Measurements from ENCODE around the gene DDIT3.
A peak's percentile ranks its signal among the peaks of the same experiment; 100 is the strongest.

The DDIT3 gene

DNA sequence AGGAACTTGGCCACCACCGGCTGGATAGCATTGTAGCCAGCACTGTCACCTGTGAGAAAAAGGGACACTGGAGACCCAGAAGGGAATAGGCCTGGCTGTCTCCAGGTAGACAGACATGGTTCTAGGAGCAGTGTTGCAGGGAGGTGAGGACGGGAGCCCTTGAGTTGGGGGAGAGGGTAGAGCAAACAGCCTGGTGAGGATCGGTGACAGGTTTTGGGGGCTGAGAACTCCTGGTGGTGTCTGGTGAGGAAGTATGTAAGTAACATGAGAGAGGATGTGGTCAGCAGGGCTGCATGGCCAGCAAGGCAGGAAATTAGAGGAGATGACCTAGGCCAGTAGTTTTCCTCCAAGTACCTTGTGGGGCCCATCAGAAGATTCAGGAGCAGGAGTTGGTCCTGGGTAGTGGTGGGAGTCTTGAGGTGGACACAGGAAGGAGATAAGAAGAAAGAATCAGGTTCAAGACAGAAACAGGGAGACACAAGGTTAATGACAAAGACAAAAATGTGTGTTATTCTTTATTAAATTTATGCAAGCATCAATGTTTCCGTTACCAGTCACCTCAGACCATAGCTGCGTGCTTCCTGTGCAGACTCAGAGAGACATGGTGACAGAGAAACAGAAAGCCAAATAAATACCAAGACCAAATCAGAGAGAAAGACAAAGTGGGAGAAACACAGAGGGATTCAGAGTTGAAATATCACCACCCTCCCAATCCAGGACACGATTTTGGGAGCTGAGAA lies 40.8 kb downstream of the DDIT3 start, which contains the start of gene ARHGAP9:
ARHGAP9 (minus strand) TSS at position 491 of the 740 bp plus-strand sequence; CDS start at position 31, 460 bp downstream.
- DNase-seq = peak; percentile 43

DNA sequence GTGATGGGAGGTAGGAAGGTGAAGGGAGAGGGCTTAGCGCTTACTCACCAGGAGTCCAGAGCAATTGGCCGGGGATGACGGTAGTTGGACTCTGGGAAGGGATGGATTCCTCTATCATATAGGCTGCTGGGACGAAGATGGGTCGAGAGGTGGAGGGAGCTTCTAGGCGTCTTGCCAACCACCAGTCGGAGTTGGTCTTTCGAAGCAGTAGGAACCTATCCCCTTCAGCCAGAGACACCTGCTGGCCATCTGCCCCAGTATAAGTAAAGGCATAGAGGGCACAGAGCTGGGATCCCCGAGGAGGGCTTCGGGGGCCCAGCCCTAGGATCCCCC lies 41.3 kb downstream of the DDIT3 start:
- DNase-seq = no peak

DNA sequence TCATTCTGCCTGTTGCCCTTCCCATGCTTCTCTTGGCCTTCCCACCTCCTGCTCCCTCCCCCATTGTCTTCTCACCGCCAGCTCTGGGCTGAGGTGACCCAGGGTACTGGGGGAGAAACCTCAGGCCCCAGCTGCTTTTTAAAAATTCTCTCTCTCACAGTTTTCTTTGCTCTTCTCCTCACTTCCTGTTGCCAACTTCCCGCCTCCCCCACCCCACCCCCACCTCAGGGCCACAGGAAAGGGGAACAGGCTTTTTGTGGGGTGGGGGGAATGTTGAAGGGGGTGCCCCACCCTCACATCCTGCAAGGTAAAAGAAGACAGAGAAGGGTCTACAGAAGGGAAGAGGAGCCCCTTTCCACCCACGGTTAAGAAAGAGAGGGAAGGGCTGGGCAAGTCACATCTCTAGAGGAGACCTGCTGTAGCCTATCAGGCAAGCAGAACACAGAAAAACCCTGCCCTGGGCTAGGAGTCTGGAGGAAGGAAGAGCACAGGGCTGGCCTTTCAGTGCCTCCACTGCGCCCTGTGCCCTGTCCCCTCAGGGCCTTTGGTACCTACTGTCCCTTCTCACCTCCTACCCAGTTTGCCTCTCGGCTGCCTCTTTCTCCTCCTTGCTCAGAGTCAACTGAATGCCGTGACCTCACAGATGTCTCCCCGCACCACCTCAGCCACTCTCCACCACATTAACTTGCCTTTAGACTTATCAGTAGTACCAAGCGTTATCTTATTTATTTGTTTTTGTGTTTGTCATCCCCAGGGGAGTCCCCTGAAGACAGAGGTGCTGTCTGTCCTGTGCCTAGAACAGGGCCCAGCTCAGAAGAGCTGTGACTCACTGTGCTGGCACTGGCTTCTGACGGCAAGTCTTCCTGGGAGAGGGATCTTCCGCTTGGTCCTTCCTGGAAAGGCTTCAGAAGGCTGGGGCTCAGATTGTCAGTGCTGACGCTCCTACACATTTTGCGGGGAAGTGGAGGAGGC lies 42.3 kb downstream of the DDIT3 start:
- DNase-seq = peak; percentile 50

DNA sequence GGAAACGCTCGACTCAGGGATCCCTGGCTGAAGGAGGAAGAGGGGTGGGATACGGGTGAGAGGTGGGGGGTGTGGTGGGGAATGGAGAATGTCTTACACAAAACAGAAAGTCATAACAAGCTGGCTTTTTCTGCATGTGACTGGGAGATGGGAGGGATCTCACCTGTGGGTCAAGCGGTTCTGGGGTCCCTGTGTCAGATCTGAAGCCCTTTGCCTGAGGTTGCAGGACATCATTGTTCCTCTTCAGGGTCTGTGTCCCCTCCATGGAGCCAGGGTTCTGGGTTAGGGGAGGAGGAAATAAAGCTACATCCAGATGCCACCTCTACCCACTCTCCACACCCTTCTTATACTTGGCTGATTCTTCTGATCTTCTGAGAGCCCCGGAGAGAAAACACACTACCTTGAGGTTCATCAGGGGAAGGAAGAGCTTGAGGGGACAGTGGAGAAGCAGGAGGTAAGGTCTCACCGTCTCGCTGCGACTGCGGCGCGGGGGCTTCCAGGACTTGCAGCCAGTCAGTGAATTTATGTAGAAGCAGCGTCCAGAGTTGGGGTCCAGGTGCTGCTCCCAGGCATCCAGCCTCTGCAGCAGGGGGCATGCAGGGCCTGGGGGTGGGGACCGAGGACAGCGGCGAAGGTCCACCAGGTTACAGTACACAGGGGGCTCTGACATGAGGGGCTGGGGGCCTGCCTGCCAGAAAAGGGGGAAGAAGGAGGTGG lies 43.2 kb downstream of the DDIT3 start:
- DNase-seq = no peak

DNA sequence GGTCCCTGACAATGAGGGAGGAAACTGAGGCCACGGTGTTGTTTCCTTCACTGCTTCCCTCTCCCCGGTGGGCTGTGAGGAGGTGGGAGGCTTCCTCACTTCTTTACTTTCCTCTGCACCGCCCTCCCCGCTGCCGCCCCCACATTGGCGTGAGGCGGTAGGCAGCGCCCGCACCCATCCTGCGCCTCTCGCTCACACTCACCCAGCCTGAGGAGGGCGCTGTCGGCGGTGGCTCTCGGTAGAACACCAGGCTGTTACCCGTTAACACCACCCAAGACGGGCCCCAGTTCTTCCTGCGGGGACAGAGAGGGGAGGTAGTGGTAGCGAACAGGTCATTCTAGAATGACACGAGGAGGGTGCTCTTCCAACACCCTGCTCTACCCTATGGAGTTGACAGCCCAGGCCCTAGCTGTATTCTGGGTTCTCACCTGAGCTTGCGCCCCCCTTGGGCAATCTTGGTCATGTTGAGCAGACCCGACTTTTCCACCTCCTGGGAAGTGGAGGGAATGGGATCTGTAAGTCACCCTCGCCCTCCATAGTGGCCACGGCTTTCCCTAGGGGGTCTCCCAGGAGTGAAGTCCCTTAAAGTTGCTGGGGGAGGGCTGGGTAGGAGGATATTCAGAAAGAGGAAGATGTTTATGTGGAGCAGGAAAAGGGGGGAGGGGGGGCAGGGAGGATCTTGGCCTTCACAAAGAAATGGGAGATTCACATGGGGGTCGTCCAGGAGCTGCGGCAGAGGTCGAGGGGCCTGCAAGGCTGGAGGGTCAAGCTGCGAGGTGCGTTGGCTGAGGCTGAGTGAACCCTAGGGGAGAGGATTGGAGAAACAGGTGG lies 43.9 kb downstream of the DDIT3 start:
- DNase-seq = peak; percentile 44

DNA sequence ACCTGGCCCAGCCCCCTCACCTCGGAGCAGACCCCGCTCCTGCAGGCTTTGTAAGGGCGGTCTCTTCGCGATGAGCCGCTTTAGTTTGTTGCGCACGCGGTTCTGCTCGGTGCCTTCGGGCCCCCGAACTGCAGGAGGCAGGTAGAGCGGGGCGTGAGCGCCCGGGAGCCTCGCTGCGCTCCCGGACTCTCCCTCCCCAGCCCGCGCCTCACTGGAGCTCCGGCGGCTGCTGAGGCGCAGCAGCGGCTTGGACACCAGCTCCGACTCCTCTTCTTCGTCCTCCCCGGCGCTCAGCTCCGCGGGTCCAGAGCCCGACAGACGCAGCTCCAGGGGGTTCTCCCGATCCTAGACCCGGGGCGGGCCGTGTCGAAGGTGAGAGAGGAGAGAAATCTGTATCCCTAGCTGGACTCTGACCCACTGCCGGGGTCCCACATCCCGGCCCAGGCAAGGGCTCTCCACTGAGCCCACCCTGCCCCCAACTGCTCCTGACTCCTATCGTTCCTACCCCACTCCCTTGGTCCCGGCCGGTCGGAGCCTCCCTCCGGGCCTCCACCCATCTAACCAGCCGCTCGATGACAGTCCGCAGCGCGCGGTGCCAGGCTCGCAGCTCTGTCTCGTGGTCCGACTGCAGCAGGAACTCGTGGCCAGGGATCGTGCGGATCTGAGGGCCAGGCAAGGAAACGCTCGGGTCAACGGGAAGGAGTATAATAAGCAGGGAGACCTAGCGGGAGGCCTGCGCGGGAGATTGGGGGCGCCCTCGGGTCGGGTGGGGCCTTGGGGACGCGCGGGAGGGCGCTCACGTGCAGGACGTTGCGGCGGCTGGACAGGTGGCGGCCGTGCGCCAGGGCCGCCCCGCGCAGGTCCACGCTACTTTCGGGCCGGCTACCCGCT lies 44.8 kb downstream of the DDIT3 start:
- no peak for DNase-seq

DNA sequence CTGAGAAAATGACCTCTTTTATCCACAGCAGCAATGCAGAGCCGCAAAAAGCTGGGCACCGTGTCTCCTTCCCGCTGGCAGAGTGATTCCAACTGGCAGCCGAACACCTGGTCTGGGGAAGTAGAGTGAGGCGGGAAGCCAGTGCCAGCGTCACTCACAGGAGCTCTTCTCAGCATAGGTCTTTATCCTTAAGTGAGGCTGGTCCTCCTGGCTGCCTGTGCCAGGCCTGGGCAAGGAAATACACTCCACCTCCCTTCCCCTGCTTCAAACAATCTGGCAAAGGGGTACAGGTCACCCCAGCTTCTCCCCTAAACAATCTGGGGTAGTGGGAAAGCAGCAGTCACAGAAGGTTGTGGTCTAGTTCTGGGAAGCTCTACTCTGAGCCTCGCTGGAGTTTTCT lies 45.5 kb downstream of the DDIT3 start:
- DNase-seq = no peak

DNA sequence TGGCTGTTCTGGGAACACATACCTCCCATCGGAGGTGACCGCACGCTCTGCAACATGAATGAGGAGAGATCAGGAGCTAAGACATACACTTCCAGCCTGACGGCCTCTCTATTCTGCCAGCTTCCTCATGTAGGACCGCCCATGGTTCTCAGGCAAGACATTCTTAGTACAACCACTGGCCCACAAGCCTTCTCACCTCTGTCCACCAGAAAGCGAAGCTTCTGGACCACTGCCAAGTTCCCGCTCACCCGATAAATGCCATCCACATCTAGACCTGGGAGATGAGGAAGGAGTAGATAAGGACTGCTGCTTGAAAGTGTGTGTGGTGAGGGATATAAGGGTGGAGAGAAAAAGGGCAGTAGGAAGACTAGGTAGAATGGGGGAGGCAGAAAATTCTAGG lies 45.9 kb downstream of the DDIT3 start:
- no peak for DNase-seq

DNA sequence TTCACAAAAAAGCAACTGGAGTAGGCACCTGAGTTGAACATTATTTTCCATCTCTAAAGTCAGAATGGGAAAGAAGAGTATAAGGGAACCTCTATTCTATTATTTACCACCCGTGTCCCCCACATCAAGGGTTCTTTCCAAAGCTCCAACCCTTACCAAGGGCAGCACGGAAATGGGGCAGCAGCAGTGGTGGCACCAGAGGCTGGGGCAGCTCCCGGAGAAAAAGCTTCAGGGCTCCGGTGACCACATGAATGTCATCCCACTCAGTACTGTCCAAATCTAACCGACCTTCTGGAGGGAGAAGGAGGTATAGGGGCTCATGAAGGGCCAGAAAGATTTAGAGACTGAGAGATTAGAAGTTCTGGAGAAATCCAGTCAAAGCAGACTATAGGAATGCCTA lies 46.4 kb downstream of the DDIT3 start:
- DNase-seq = no peak

DNA sequence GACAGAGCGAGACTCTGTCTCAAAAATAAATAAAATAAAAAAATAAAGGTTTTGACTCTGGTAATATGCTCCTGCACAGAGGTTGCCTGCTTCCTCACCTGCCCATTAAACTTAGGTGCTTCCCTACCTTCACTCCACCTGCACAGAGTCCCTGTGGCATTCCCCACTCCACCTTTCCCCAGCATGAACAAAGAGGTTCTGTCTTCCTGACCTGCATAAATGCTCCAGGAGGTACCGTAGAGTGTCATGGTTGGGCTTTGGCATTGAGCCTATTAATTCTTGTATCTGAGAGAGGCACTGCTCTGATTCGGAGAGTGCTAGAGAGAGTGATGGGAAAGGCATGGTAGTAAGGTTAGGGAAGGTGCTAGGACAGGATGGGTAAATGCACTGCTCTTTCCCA lies 46.9 kb downstream of the DDIT3 start:
- no peak for DNase-seq

DNA sequence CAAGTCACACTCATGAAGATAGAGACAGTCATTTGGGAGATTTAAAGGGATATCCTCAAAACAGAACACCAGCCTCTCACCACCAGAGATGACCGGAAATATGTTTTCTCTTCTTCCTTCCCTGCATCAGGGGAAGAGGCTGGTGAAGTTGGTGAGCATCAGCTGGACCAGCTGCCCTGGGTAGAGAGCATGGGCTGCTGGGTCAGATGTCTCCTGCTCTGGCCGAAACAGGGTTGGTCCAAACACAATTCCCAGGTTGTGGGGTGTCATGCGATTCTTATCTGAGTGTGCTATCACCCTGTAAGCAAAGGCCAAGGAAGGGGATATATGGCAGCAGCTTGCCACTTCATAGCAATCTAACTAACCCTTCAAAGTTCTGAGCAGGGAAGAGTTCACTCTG lies 47.9 kb downstream of the DDIT3 start:
- no peak for DNase-seq

DNA sequence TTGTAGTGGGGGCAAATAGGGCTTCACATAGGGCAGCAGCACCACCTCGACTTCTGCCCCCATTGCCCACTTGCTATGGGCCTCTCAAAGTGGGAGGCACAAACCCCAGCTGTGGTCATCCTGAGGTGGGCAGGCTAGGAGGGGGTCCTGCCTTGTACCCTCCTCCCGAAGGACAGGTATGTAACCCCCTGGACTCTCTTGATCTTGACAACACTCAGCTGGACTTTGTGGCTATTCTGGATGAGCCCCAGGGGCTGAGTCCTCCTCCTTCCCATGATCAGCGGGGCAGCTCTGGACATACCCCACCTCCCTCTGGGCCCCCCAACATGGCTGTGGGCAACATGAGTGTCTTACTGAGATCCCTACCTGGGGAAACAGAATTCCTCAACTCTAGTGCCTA lies 48.7 kb downstream of the DDIT3 start:
- DNase-seq = no peak

DNA sequence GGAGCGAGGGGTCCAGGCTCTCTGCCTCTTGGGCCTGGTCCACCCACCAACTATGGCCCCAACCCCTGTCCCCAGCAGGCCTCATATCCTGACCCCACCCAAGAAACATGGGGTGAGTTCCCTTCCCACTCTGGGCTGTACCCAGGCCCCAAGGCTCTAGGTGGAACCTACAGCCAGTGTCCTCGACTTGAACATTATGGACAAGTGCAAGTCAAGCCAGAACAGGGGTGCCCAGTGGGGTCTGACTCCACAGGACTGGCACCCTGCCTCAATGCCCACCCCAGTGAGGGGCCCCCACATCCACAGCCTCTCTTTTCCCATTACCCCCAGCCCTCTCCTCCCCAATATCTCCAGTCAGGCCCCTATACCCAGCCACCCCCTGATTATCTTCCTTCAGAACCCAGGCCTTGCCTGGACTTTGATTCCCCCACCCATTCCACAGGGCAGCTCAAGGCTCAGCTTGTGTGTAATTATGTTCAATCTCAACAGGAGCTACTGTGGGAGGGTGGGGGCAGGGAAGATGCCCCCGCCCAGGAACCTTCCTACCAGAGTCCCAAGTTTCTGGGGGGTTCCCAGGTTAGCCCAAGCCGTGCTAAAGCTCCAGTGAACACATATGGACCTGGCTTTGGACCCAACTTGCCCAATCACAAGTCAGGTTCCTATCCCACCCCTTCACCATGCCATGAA lies 49.2 kb downstream of the DDIT3 start:
- DNase-seq = no peak

DNA sequence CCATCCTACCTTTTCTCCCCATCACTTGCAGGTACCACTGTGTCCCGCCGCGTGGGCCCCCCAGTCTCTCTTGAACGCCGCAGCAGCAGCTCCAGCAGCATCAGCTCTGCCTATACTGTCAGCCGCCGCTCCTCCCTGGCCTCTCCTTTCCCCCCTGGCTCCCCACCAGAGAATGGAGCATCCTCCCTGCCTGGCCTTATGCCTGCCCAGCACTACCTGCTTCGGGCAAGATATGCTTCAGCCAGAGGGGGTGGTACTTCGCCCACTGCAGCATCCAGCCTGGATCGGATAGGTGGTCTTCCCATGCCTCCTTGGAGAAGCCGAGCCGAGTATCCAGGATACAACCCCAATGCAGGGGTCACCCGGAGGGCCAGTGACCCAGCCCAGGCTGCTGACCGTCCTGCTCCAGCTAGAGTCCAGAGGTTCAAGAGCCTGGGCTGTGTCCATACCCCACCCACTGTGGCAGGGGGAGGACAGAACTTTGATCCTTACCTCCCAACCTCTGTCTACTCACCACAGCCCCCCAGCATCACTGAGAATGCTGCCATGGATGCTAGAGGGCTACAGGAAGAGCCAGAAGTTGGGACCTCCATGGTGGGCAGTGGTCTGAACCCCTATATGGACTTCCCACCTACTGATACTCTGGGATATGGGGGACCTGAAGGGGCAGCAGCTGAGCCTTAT lies 49.9 kb downstream of the DDIT3 start:
- no peak for DNase-seq

DNA sequence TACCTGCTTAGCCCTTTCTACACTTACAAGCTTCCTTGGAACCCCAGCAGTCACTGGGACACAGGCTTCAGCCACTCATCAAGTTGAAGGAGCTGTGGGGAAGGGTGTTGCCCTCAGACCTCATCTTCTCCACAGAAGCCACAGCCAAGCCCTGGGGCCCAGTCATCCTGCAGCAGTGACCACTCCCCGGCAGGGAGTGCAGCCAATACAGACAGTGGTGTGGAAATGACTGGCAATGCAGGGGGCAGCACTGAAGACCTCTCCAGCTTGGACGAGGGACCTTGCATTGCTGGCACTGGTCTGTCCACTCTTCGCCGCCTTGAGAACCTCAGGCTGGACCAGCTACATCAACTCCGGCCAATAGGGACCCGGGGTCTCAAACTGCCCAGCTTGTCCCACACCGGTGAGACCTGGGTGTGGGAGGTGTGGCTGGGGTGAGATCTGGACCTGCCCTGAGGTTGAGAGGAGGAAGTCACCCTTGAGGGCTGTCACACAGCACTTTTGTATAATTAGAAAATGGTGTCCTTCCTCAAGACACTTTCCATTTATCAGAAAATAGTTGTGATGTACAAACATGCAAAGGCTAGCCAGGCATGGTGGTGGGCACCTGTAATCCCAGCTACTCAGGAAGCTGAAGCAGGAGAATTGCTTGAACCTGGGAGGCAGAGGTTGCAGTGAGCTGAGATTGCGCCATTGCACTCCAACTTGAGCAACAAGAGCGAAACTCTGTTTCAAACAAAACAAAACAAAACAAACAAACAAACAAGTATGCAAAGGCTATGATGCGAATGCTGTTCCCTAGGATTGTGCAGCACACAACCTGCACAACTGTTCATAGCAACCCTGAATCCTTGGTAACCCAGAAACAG lies 50.8 kb downstream of the DDIT3 start:
- no peak for DNase-seq

DNA sequence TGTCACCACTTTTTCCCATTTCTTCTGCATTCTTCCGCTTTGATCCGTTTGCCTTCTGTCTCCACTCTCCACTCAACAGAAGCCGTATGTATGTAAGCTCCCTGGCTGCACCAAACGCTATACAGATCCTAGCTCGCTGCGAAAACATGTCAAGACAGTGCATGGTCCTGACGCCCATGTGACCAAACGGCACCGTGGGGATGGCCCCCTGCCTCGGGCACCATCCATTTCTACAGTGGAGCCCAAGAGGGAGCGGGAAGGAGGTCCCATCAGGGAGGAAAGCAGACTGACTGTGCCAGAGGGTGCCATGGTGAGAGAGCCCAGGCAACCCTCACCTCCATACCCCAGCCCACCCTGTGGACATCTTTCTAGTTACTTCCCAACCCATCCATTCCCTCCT lies 52.4 kb downstream of the DDIT3 start:
- DNase-seq = no peak

DNA sequence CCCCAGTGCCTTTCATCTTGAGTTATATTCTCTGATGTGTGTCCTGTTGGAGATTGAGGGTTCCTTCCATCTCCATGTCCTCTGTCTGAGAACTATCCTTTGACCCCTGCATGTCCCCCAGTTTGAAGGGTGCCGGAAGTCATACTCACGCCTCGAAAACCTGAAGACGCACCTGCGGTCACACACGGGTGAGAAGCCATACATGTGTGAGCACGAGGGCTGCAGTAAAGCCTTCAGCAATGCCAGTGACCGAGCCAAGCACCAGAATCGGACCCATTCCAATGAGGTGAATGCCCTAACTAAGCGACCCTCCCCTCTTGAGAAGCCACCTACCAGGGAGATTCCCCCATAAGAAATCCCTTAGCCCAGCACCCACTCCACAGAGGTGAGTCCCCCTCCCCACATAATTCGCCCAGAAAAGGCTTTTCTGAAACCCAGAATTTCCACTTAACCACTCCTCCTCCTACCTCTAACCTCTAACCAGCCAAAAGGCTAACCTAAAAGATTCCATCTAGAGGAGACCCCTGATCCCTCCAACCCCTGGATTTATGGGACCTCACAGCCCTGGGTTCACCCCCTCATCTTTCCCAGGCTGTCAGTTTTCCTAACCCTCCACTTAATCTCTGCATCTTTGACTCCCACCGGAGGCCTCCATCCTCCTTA lies 53.0 kb downstream of the DDIT3 start:
- no peak for DNase-seq
